H1 (cell line): Measurements from ENCODE around the gene SEL1L. TPM values are rescaled to one million over a fixed set of nuclear protein-coding genes. Genes with fewer than 3 reads are reported as not detected.

Experiments
- CTCF ChIA-PET: fragments of 300-600 bp; sonication (Branson Sonifier 250); formaldehyde crosslinking; loops from one replicate; lab custom pipeline; 2021; ENCODE audit not compliant: partially characterized antibody; lab: Charles Lee
- POLR2A ChIA-PET: fragments of 300-600 bp; sonication (Branson Sonifier 250); formaldehyde crosslinking; loops from one replicate; lab custom pipeline; 2021; ENCODE audit warnings: inconsistent platforms; ENCODE audit not compliant: partially characterized antibody; lab: Charles Lee
- DNase-seq, 2 experiments: peaks; one replicate each; pipeline versions ENCODE4 v3.0.0 to v3.0.0-alpha.2; 2010 to 2022; ENCODE audit warnings: low spot score in 2 of 2, low read depth in 1 of 2, mixed read lengths in 1 of 2
- FAIRE-seq: peaks from 2 replicates; lab custom pipeline; 2011; peaks lifted over from hg19 to GRCh38; lab: Jason Lieb, UNC
- H2AFZ ChIP-seq: 2 replicates; pipeline ENCODE4 v1.8.1; 2012; ENCODE audit warnings: low read length, inconsistent platforms
- H2AK5ac ChIP-seq: 2 replicates; pipeline ENCODE4 v1.6.1; 2013; ENCODE audit warnings: low read depth, low read length
- H2BK120ac ChIP-seq: replicated peaks from 2 replicates; pipeline ENCODE3; 2013; ENCODE audit warnings: low read depth, low read length, inconsistent platforms
- H2BK12ac ChIP-seq: 2 replicates; pipeline ENCODE4 v1.6.1; 2013; ENCODE audit warnings: low read depth, low read length
- H2BK15ac ChIP-seq: 2 replicates; pipeline ENCODE4 v1.6.1; 2013; ENCODE audit warnings: low read length
- H2BK20ac ChIP-seq: 2 replicates; pipeline ENCODE4 v1.6.1; 2013; ENCODE audit warnings: low read length
- H2BK5ac ChIP-seq: 2 replicates; pipeline ENCODE4 v1.6.1; 2013; ENCODE audit warnings: low read depth, low read length
- H3K14ac ChIP-seq: 2 replicates; pipeline ENCODE4 v1.6.1; 2013; ENCODE audit warnings: inconsistent platforms; ENCODE audit not compliant: insufficient read length
- H3K18ac ChIP-seq: 2 replicates; pipeline ENCODE4 v1.6.1; 2013; ENCODE audit warnings: low read length; ENCODE audit errors: extremely low read depth
- H3K23ac ChIP-seq: 2 replicates; pipeline ENCODE4 v1.6.1; 2013; ENCODE audit warnings: inconsistent platforms; ENCODE audit not compliant: insufficient read length
- H3K23me2 ChIP-seq: 2 replicates; pipeline ENCODE4 v1.6.1; 2013; ENCODE audit warnings: low read depth, low read length
- H3K27ac ChIP-seq: 2 replicates; pipeline ENCODE4 v1.6.1; 2011; ENCODE audit warnings: low read depth, low read length, inconsistent platforms
- H3K27me3 ChIP-seq, 4 experiments: replicated peaks in 1 of 4; 1 replicate in 1 of 4; 2 replicates in 3 of 4; pipeline versions ENCODE4 v1.6.1 to v1.8.1; 2011 to 2013; ENCODE audit warnings: low read length in 3 of 4, mild to moderate bottlenecking in 3 of 4, inconsistent platforms in 2 of 4, mixed read lengths in 2 of 4, moderate library complexity in 1 of 4; ENCODE audit not compliant: control insufficient read depth in 3 of 4, insufficient read depth in 3 of 4; ENCODE audit errors: extremely low read depth in 1 of 4
- H3K36me3 ChIP-seq, 4 experiments: 2 replicates each; pipeline versions ENCODE4 v1.6.1 to v1.8.1; 2011 to 2013; ENCODE audit warnings: mild to moderate bottlenecking in 4 of 4, low read length in 3 of 4, moderate library complexity in 2 of 4, control low read depth in 1 of 4, inconsistent platforms in 1 of 4; ENCODE audit not compliant: insufficient read depth in 4 of 4, control insufficient read depth in 2 of 4
- H3K4ac ChIP-seq: replicated peaks from 2 replicates; pipeline ENCODE3; 2013; ENCODE audit warnings: low read length, low read depth, mixed read lengths, inconsistent platforms; ENCODE audit not compliant: insufficient read length
- H3K4me1 ChIP-seq, 4 experiments: replicated peaks in 1 of 4; 1 replicate in 1 of 4; 2 replicates in 3 of 4; pipeline versions ENCODE4 v1.6.1 to v1.8.1; 2011 to 2013; ENCODE audit warnings: low read length in 3 of 4, inconsistent platforms in 2 of 4, mixed read lengths in 1 of 4; ENCODE audit not compliant: insufficient read depth in 4 of 4, control insufficient read depth in 3 of 4
- H3K4me2 ChIP-seq, 2 experiments: 2 replicates each; pipeline versions ENCODE4 v1.6.1 to v1.8.1; 2011 to 2013; ENCODE audit warnings: low read depth in 2 of 2, low read length in 2 of 2, control low read depth in 1 of 2, inconsistent platforms in 1 of 2, mild to moderate bottlenecking in 1 of 2; ENCODE audit not compliant: insufficient read depth in 1 of 2
- H3K4me3 ChIP-seq, 4 experiments: fragments of 200-600, 300-600 bp in 1 of 4; sonication (generic), shearing (Covaris generic), sonication (Bioruptor Twin) in 1 of 4; 2 replicates each; pipeline versions ENCODE4 v1.5.1 to v1.8.1; 2011 to 2016; ENCODE audit warnings: low read length in 4 of 4, low read depth in 3 of 4, control low read depth in 2 of 4, inconsistent platforms in 2 of 4, mild to moderate bottlenecking in 2 of 4, mixed read lengths in 1 of 4, moderate library complexity in 1 of 4; ENCODE audit not compliant: insufficient read depth in 2 of 4; ENCODE audit errors: extremely low read depth in 1 of 4
- H3K56ac ChIP-seq: replicated peaks from 2 replicates; pipeline ENCODE3; 2013; ENCODE audit warnings: low read depth, mild to moderate bottlenecking, mixed read lengths, low read length, inconsistent platforms; ENCODE audit not compliant: insufficient read length
- H3K79me1 ChIP-seq: 2 replicates; pipeline ENCODE4 v1.6.1; 2013; ENCODE audit warnings: low read depth, low read length, control low read depth
- H3K79me2 ChIP-seq, 2 experiments: 2 replicates each; pipeline versions ENCODE4 v1.6.1 to v1.8.1; 2012 to 2013; ENCODE audit warnings: low read length in 2 of 2, mild to moderate bottlenecking in 2 of 2, inconsistent platforms in 1 of 2; ENCODE audit not compliant: insufficient read depth in 2 of 2, control insufficient read depth in 1 of 2
- H3K9ac ChIP-seq, 4 experiments: replicated peaks in 1 of 4; 1 replicate in 1 of 4; 2 replicates in 3 of 4; pipeline versions ENCODE4 v1.6.1 to v1.8.1; 2011 to 2013; ENCODE audit warnings: low read depth in 3 of 4, low read length in 3 of 4, control low read depth in 2 of 4, mild to moderate bottlenecking in 2 of 4, moderate library complexity in 2 of 4, inconsistent platforms in 1 of 4; ENCODE audit errors: extremely low read depth in 1 of 4
- H3K9me3 ChIP-seq, 2 experiments: 2 replicates each; pipeline versions ENCODE4 v1.6.1 to v1.8.1; 2012 to 2013; ENCODE audit warnings: mild to moderate bottlenecking in 2 of 2, moderate library complexity in 2 of 2, control low read depth in 1 of 2, inconsistent platforms in 1 of 2, low read depth in 1 of 2, low read length in 1 of 2, mixed read lengths in 1 of 2; ENCODE audit not compliant: insufficient read depth in 2 of 2
- H4K20me1 ChIP-seq, 2 experiments: replicated peaks in 1 of 2; 2 replicates each; pipeline versions ENCODE3 to v1.8.1; 2011 to 2013; ENCODE audit warnings: inconsistent platforms in 2 of 2, low read length in 2 of 2, mild to moderate bottlenecking in 1 of 2; ENCODE audit not compliant: insufficient read depth in 2 of 2, control insufficient read depth in 1 of 2
- H4K5ac ChIP-seq: 2 replicates; pipeline ENCODE4 v1.6.1; 2013; ENCODE audit warnings: low read length, low read depth, mixed read lengths, inconsistent platforms; ENCODE audit not compliant: insufficient read length
- H4K8ac ChIP-seq: 2 replicates; pipeline ENCODE4 v1.8.0; 2013; ENCODE audit warnings: mild to moderate bottlenecking, moderate library complexity, low read length, inconsistent platforms; ENCODE audit not compliant: insufficient read depth; ENCODE audit errors: extremely low read depth
- H4K91ac ChIP-seq: replicated peaks from 2 replicates; pipeline ENCODE3; 2013; ENCODE audit warnings: low read length, mixed read lengths, inconsistent platforms; ENCODE audit not compliant: insufficient read length
- ATF2 ChIP-seq: IDR thresholded peaks from 2 replicates; pipeline ENCODE4 v1.6.1; 2012; ENCODE audit warnings: low read length, inconsistent platforms
- BACH1 ChIP-seq: IDR thresholded peaks from 2 replicates; pipeline ENCODE4 v1.6.1; 2012; ENCODE audit warnings: low read length, improper control_type of control experiment
- CBX5 ChIP-seq: fragments of 300-800, 300-1000 bp; sonication (generic); IDR thresholded peaks from 2 replicates; pipeline ENCODE4 v1.7.1; 2016; ENCODE audit warnings: antibody characterized with exemption, low read length, low read depth
- NANOG ChIP-seq: IDR thresholded peaks from 2 replicates; pipeline ENCODE4 v1.6.1; 2011; ENCODE audit warnings: low read length, low read depth, mild to moderate bottlenecking, inconsistent platforms; ENCODE audit not compliant: insufficient read depth, poor library complexity, severe bottlenecking
- PHF8 ChIP-seq: fragments of 200-600 bp; sonication (generic); conservative IDR thresholded peaks from 2 replicates; pipeline ENCODE4 v1.7.1; 2012; ENCODE audit warnings: low read depth, mild to moderate bottlenecking, inconsistent platforms, low read length, moderate library complexity
- SAP30 ChIP-seq: fragments of 300-600 bp; sonication (generic); IDR thresholded peaks from 2 replicates; pipeline ENCODE4 v1.7.1; 2012; ENCODE audit warnings: low read length, moderate library complexity, mild to moderate bottlenecking, inconsistent platforms; ENCODE audit not compliant: insufficient read depth, insufficient replicate concordance
- SIN3A ChIP-seq, 2 experiments: IDR thresholded peaks in 1 of 2; conservative IDR thresholded peaks in 1 of 2; 2 replicates each; pipeline ENCODE4 v1.6.1; 2011 to 2012; ENCODE audit warnings: low read length in 2 of 2, improper control_type of control experiment in 1 of 2, low read depth in 1 of 2, mild to moderate bottlenecking in 1 of 2
- SIX5 ChIP-seq: IDR thresholded peaks from 2 replicates; pipeline ENCODE4 v1.6.1; 2011; ENCODE audit warnings: mild to moderate bottlenecking, low read depth, low read length
- SP2 ChIP-seq: IDR thresholded peaks from 2 replicates; pipeline ENCODE4 v1.6.1; 2012; ENCODE audit warnings: mild to moderate bottlenecking, low read length, inconsistent platforms
- SRF ChIP-seq: IDR thresholded peaks from 2 replicates; pipeline ENCODE4 v1.6.1; 2011; ENCODE audit warnings: mild to moderate bottlenecking, low read depth, low read length, moderate library complexity
- TAF1 ChIP-seq: IDR thresholded peaks from 2 replicates; pipeline ENCODE4 v1.6.1; 2011; ENCODE audit warnings: mild to moderate bottlenecking, low read depth, low read length
- TBP ChIP-seq: IDR thresholded peaks from 2 replicates; pipeline ENCODE4 v1.6.1; 2011; ENCODE audit warnings: low read depth, low read length, improper control_type of control experiment
- WGBS, 2 experiments: shearing (Covaris generic) in 1 of 2; methylation state at CpG; one replicate each; pipeline versions ENCODE4 v1.1.6 to v1.1.7; 2013 to 2015; ENCODE audit warnings: low lambda C conversion rate in 2 of 2, mixed read lengths in 2 of 2, inconsistent platforms in 1 of 2, low coverage in 1 of 2, missing lambda C conversion rate in 1 of 2; ENCODE audit not compliant: insufficient replicate concordance in 2 of 2, insufficient coverage in 1 of 2, insufficient read length in 1 of 2; ENCODE audit errors: extremely low coverage in 1 of 2, missing lambda C conversion rate in 1 of 2; 5-methylcytosine and 5-hydroxymethylcytosine counted together
- polyA plus RNA-seq, 7 experiments: library from polyadenylated mRNA; depleted of rRNA in 3 of 7; stranded (reverse) in 5 of 7; unstranded in 2 of 7; fragments of >200 nt in 5 of 7; fragments of 200-250 nt in 2 of 7; gene quantifications; 1 replicate in 5 of 7; 2 replicates in 1 of 7; 4 replicates in 1 of 7; pipeline versions ENCODE4 v1.2.1 to v1.2.3, GENCODE V29; 2011 to 2013; ENCODE audit warnings: missing spikeins in 2 of 7, mixed read lengths in 2 of 7
- total RNA-seq: library from RNA; stranded (reverse); fragmentation: NEBNext Ultra II Directional; extraction: Animal tissue kit (Norgen Biotek cat#: 25700); gene quantifications from 2 replicates; pipeline ENCODE4 v1.2.1, GENCODE V29; 2021

The SEL1L gene
- total and polyA plus RNA-seq, 2 of the 8 experiments (the other 6 are each of a cell fraction or from before 2014, with no cell fraction given): 4.3 to 34.9 TPM

- Histone ChIP-seq H3K4me3 (no peak overlapping the region), H2AFZ (no peak overlapping the region), H2BK20ac (no peak overlapping the region), H3K14ac (no peak overlapping the region), H3K56ac (no peak overlapping the region), H3K23me2 (no peaks in the 10 kb centered on the region), H3K9me3 (no peaks in the 10 kb centered on the region), H4K5ac (no peak overlapping the region), H2BK15ac (no peak overlapping the region), H3K27me3 (no peaks in the 10 kb centered on the region), H2BK12ac (no peak overlapping the region), H2BK120ac (no peak overlapping the region), H3K27ac (no peak overlapping the region), H3K79me2 (no peaks in the 10 kb centered on the region), H3K18ac (no peak overlapping the region), H2BK5ac (no peak overlapping the region), H2AK5ac (no peak overlapping the region), H4K91ac (no peak overlapping the region), H3K23ac (no peak overlapping the region), H3K4me1 (0 out of 7 replicates have a peak, but pooled peaks cover 0 to 2% (median 0%) of the 10 kb centered on the region in 4 experiments), H3K4me2 (no peak overlapping the region), H4K8ac (no peak overlapping the region), H3K4ac (no peak overlapping the region), H3K9ac (no peak overlapping the region), H4K20me1 (no peaks in the 10 kb centered on the region), H3K36me3 (no peaks in the 10 kb centered on the region), H3K79me1 (no peaks in the 10 kb centered on the region)
- ChIA-PET CTCF (interaction anchor here (0.6 to 12.9 kb wide), 13 partner anchors 10 to 502 kb away, joined by 3 to 426 read pairs (median 5); no protein-coding TSS in a partner anchor), POLR2A (interaction anchor here (0.6 kb wide), 1 partner anchor 129 kb away, joined by 3 read pairs; no protein-coding TSS in a partner anchor)
- FAIRE-seq: no peak
- WGBS, 2 experiments: 94% methylated on average over 5 of the region's 5 CpGs; no CpG with 5 or more reads in 1 of the 2 experiments
- no peak for DNase-seq
- TF ChIP-seq SP2: no peak
- no peak for TF ChIP-seq SAP30
- TF ChIP-seq ATF2: no peak
- TF ChIP-seq CBX5: no peak
- no peak for TF ChIP-seq PHF8
- TF ChIP-seq BACH1: no peak
- TF ChIP-seq NANOG: no peak
- TF ChIP-seq TAF1: no peak
- no peak for TF ChIP-seq SIX5
- TF ChIP-seq SIN3A (conservative IDR thresholded peaks at IDR 0.05 in 1 of 2, IDR thresholded peaks at IDR 0.05 in 1 of 2; ENCODE audit: low read depth in 1 of 2, low read length in 2 of 2): no peak
- TF ChIP-seq TBP: no peak
- no peak for TF ChIP-seq SRF
Measured at GRCh38 chr14:81455390-81455789, 78.3 kb downstream of the SEL1L start.
